Kidney epithelial cell (primary cell): Measurements from ENCODE around the gene CASP6. TPM values are rescaled to one million over a fixed set of nuclear protein-coding genes. Genes with fewer than 3 reads are reported as not detected.

ENCODE experiments used
- DNase-seq: peaks from one replicate; pipeline ENCODE4 v3.0.0-alpha.2; 2010; ENCODE audit warnings: low read depth
- H3K27me3 ChIP-seq: 2 replicates; pipeline ENCODE4 v1.6.0; 2011; ENCODE audit warnings: low read length; ENCODE audit not compliant: control insufficient read depth, insufficient read depth
- H3K36me3 ChIP-seq: 2 replicates; pipeline ENCODE4 v1.5.1; 2011; ENCODE audit warnings: low read length; ENCODE audit not compliant: control insufficient read depth, insufficient read depth
- H3K4me3 ChIP-seq: 2 replicates; pipeline ENCODE4 v1.5.1; 2011; ENCODE audit warnings: low read depth, mild to moderate bottlenecking, control low read depth, low read length
- CTCF ChIP-seq: IDR thresholded peaks from 2 replicates; pipeline ENCODE4 v1.5.1; 2011; ENCODE audit warnings: mild to moderate bottlenecking, moderate library complexity, low read length, control low read depth, inconsistent platforms; ENCODE audit not compliant: insufficient read depth, poor library complexity, severe bottlenecking
- total RNA-seq: library from RNA; depleted of rRNA; stranded (reverse); fragments of >200 nt; gene quantifications from 2 replicates; pipeline ENCODE4 v1.2.3, GENCODE V29; 2015

CASP6 gene
- total RNA-seq, 1 donor from 2014 or later: 53.6 TPM

GRCh38 chr4:109658871-109659410 is 44.3 kb downstream of the CASP6 start:
- H3K27me3 ChIP-seq: no peaks in the 10 kb centered on the region
- H3K4me3 ChIP-seq: no peak overlapping the region
- H3K36me3 ChIP-seq: no peaks in the 10 kb centered on the region
- no peak for TF ChIP-seq CTCF
- no peak for DNase-seq

- H3K36me3 ChIP-seq: no peaks in the 10 kb centered on the region
- TF ChIP-seq CTCF: no peak
- DNase-seq: no peak
- H3K27me3 ChIP-seq: no peaks in the 10 kb centered on the region
- H3K4me3 ChIP-seq: no peak overlapping the region
Measured at GRCh38 chr4:109657854-109658418, 45.3 kb downstream of the CASP6 start.

- DNase-seq: no peak
- no peaks in the 10 kb centered on the region for H3K27me3 ChIP-seq
- no peaks in the 10 kb centered on the region for H3K36me3 ChIP-seq
- TF ChIP-seq CTCF: no peak
- no peak overlapping the region for H3K4me3 ChIP-seq
Measured at GRCh38 chr4:109655396-109655795, 47.8 kb downstream of the CASP6 start.

- H3K36me3 ChIP-seq: no peaks in the 10 kb centered on the region
- no peak overlapping the region for H3K4me3 ChIP-seq
- H3K27me3 ChIP-seq: no peaks in the 10 kb centered on the region
- DNase-seq: no peak
- TF ChIP-seq CTCF: no peak
Measured at GRCh38 chr4:109649872-109650271, 53.4 kb downstream of the CASP6 start.

- Histone ChIP-seq H3K27me3 (no peaks in the 10 kb centered on the region), H3K36me3 (no peaks in the 10 kb centered on the region)
- TF ChIP-seq CTCF: no peak
Measured at GRCh38 chr4:109648997-109649575, 54.2 kb downstream of the CASP6 start.

More at GRCh38 chr4:109648997-109649575, 54.2 kb downstream of the CASP6 start:
- no peak for DNase-seq
- H3K4me3 ChIP-seq: no peak overlapping the region
